Breast epithelium (tissue), 4 donors: ENCODE results near the gene DPT. TPM values are rescaled to one million over a fixed set of nuclear protein-coding genes. Genes with fewer than 3 reads are reported as not detected.

ENCODE experiments used
- DNase-seq, 2 donors: peaks; one replicate each; pipeline ENCODE4 v3.0.0-alpha.2; 2019; ENCODE audit warnings: low spot score in 2 of 2
- H3K27ac ChIP-seq, 2 donors: fragments of 200-600 bp; sonication (generic) in 1 of 2; one replicate each; pipeline ENCODE4 v1.5.1; 2016 to 2019; ENCODE audit warnings: mild to moderate bottlenecking in 1 of 2
- H3K27me3 ChIP-seq, 2 donors: fragments of 200-600 bp; sonication (generic) in 1 of 2; one replicate each; pipeline versions ENCODE4 v1.5.1 to v1.6.0; 2017 to 2019; ENCODE audit warnings: control low read depth in 1 of 2, mild to moderate bottlenecking in 1 of 2
- H3K36me3 ChIP-seq: fragments of 200-600 bp; one replicate; pipeline ENCODE4 v1.5.1; 2019
- H3K4me1 ChIP-seq, 2 donors: fragments of 200-600 bp; sonication (generic); one replicate each; pipeline ENCODE4 v1.5.1; 2016 to 2019; ENCODE audit warnings: control low read depth in 1 of 2
- H3K4me3 ChIP-seq, 3 donors: fragments of 200-600 bp; sonication (generic); 1 replicate in 2 of 3; 2 replicates in 1 of 3; pipeline ENCODE4 v1.5.1; 2016 to 2019; ENCODE audit warnings: mild to moderate bottlenecking in 3 of 3, moderate library complexity in 2 of 3
- H3K9me3 ChIP-seq, 2 donors: fragments of 200-600 bp; sonication (generic) in 1 of 2; one replicate each; pipeline ENCODE4 v1.5.1; 2016 to 2019; ENCODE audit warnings: control low read depth in 1 of 2
- POLR2A ChIP-seq: fragments of 450-650 bp; IDR thresholded peaks from one replicate; pipeline ENCODE4 v1.6.1; 2016; ENCODE audit warnings: antibody characterized with exemption, mild to moderate bottlenecking, moderate library complexity
- POLR2AphosphoS5 ChIP-seq, 3 donors: sonication (generic); formaldehyde crosslinking; IDR thresholded peaks; one replicate each; pipeline ENCODE4 v1.6.1; 2017; ENCODE audit warnings: antibody characterized with exemption in 3 of 3
- intact Hi-C: fragments of 100-400 bp; cut with DNase I; formaldehyde crosslinking; loops from one replicate; pipeline ENCODE4 v1.15.1; 2023; ENCODE audit warnings: low total_unique reads
- total RNA-seq, 3 donors: library from RNA; depleted of rRNA; stranded (reverse); fragments of >200 nt; gene quantifications; one replicate each; pipeline ENCODE4 v1.1.0, GENCODE V29; 2016
- TF ChIP-seq, protein P1 (sequence below), 3 donors: fragments of 450-650 bp; IDR thresholded peaks; one replicate each; pipeline ENCODE4 v1.5.1; 2016 to 2017; ENCODE audit warnings: antibody characterized with exemption in 3 of 3, mild to moderate bottlenecking in 3 of 3, moderate library complexity in 3 of 3

DPT gene
- total RNA-seq = 100 to 1,000 TPM in 1 of 3 donors, 10 to 100 TPM in 2; 26.9 to 740 (median 62.6) TPM

DNA sequence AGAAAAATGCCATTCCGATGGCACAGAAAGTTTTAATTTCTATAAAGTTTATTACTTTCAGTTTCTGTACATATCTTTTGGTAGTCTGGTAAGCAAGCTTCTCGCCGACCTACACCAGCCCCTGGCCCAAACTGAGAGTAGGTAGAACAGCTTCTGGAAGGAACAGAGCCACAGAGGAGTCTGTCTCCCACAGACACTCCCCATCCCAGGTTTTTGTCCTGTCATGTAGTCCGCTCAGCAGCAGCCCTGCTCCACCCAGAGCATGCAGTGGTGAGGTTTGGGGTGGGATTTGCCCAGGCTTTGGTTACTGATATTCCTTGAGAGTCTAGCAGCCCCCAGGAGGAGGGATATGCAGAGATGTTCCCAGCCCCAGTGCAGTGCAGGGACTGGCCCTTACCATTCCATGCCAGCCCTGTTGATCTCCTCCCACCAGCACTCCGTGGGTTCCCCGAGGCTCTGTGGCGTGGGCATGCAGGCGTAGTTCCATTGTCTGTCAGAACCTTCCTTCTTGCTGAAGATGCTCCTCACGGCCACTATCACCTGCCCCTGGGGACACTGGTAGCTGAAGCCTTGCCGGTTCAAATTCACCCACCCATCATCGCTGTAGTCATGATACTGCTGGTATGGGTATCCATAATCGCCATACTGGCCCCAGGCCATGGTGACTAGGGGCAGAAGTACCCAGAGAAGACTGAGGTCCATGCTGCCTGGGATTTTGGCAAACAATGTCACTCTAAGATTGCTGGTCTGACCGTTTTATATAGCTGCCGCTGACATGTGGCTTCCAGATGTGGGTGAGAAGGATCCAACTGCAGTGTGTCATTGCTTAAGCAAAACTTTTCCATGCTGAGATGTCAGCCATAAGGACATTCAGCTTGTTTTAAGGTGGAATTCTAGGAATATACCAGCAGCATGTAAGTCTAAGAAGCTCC lies at the start of gene DPT:
DPT (minus strand) TSS at position 734 of the 932 bp plus-strand sequence; CDS start at position 702, 32 bp downstream.
- Histone ChIP-seq H3K36me3 (no peaks in the 10 kb centered on the region), H3K4me1 (no peaks in the 10 kb centered on the region), H3K4me3 (peak within 1 kb of the TSS; percentile 28 to 48 (median 34)), H3K27me3 (no peaks in the 10 kb centered on the region), H3K27ac (peak within 1 kb of the TSS in 1 of 2 donors; percentile 44), H3K9me3 (no peaks in the 10 kb centered on the region)
- no peak for DNase-seq
- intact Hi-C loops = loop anchor here (10.0 kb wide), 1 partner anchor 714 kb away; no protein-coding TSS in a partner anchor
- TF ChIP-seq, protein P1, sequence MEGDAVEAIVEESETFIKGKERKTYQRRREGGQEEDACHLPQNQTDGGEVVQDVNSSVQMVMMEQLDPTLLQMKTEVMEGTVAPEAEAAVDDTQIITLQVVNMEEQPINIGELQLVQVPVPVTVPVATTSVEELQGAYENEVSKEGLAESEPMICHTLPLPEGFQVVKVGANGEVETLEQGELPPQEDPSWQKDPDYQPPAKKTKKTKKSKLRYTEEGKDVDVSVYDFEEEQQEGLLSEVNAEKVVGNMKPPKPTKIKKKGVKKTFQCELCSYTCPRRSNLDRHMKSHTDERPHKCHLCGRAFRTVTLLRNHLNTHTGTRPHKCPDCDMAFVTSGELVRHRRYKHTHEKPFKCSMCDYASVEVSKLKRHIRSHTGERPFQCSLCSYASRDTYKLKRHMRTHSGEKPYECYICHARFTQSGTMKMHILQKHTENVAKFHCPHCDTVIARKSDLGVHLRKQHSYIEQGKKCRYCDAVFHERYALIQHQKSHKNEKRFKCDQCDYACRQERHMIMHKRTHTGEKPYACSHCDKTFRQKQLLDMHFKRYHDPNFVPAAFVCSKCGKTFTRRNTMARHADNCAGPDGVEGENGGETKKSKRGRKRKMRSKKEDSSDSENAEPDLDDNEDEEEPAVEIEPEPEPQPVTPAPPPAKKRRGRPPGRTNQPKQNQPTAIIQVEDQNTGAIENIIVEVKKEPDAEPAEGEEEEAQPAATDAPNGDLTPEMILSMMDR (IDR thresholded peaks at IDR 0.05) = no peak
- TF ChIP-seq POLR2AphosphoS5 (IDR thresholded peaks at IDR 0.05) = peak in 2 of 3 donors; percentile 81 to 91

DNA sequence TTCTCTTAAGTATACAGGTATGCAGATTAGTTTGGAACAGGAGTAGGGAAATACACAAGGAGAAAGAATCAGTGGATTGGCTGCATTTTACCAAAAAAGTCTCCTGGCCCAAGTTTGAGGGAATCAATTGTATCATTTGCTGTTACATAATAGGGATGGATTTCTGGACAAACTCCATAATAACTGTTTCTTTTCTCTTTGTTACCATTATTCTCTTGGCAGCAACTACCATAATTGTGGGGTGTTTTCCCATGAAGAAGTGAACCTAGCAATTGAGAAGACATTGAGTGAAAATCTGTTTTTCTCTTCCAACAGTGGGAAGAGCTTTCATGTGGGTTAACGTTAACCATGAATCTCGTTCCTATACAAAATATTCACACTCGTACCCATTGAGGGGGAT lies 46.4 kb upstream of the DPT start:
- Histone ChIP-seq H3K4me1 (no peaks in the 10 kb centered on the region), H3K36me3 (no peaks in the 10 kb centered on the region), H3K27me3 (no peaks in the 10 kb centered on the region), H3K27ac (no peak overlapping the region), H3K4me3 (no peak overlapping the region), H3K9me3 (no peaks in the 10 kb centered on the region)
- no peak for DNase-seq
- intact Hi-C loops = no loop called here
- TF ChIP-seq, protein P1 (IDR thresholded peaks at IDR 0.05) = no peak
- TF ChIP-seq POLR2A (no peak), POLR2AphosphoS5 (IDR thresholded peaks at IDR 0.05) (no peak)

DNA sequence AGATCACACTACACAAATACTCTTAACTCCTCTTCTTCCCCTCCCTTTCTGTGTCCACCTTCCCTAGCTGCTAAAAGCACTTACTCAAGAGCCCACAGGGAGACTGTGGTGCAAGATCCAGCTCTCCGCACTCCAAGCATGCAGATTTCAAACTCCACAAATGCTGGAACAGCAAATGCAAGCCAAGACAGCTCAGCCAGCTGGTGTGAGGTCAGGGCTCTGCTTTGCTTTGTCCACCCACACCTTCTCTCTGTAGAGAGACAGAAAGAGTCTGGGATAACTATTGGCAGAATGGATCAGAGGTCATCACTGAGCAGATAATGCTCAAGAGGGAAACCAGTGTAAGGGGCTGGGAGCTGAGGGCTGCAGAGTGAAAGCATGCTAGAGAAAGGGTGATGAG lies 45.2 kb upstream of the DPT start:
- Histone ChIP-seq H3K4me1 (no peaks in the 10 kb centered on the region), H3K27me3 (no peaks in the 10 kb centered on the region), H3K27ac (no peak overlapping the region), H3K4me3 (no peak overlapping the region), H3K9me3 (no peaks in the 10 kb centered on the region), H3K36me3 (no peaks in the 10 kb centered on the region)
- TF ChIP-seq POLR2AphosphoS5 (IDR thresholded peaks at IDR 0.05) (no peak), POLR2A (no peak)
- TF ChIP-seq, protein P1 (IDR thresholded peaks at IDR 0.05) = no peak
- intact Hi-C loops = no loop called here
- DNase-seq = no peak

DNA sequence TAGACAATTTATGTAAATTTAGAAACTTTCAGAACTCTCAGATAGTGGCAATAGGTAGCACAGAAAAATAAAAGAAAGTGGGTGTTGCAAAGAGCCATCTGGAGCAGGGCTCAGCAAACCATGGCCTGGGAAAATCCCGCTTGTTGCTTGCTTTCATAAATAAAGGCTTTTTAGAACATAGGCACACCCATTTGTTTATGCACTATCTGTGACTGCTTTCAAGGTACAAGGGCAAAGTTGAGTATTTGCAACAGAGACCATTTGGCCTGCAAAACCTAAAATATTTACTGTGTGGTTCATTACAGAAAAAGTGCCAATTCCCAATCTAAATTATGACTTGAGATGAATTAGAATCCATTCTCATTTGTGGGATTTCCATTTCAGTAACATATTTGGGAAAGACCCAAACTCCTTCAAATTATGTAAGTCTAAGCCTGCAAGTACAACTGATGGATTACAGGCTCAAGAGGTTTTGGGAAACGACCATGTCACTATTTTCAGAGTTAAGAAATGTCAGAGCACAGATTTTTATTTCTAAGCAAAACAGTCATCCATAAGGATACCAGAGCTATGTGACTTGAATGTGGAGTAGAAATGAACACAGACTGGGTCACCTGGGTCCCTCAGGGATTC lies 43.5 kb upstream of the DPT start:
- no peak for DNase-seq
- Histone ChIP-seq H3K9me3 (no peaks in the 10 kb centered on the region), H3K4me3 (no peak overlapping the region), H3K27ac (no peak overlapping the region), H3K27me3 (no peaks in the 10 kb centered on the region), H3K4me1 (no peaks in the 10 kb centered on the region), H3K36me3 (no peaks in the 10 kb centered on the region)
- intact Hi-C loops = no loop called here
- TF ChIP-seq, protein P1 (IDR thresholded peaks at IDR 0.05) = no peak
- TF ChIP-seq POLR2A (no peak), POLR2AphosphoS5 (IDR thresholded peaks at IDR 0.05) (no peak)
